GM12872 (cell line): ENCODE measurements around the gene NFX1.

Experiments used
- CTCF ChIP-seq: IDR thresholded peaks from 3 replicates; pipeline ENCODE4 v1.5.1; 2011; ENCODE audit warnings: low read depth, mild to moderate bottlenecking, low read length, moderate library complexity; ENCODE audit not compliant: insufficient read depth

Gene NFX1

GRCh38 chr9:33414268-33414667 is 124.0 kb downstream of the NFX1 start:
- no peak for TF ChIP-seq CTCF

DNA sequence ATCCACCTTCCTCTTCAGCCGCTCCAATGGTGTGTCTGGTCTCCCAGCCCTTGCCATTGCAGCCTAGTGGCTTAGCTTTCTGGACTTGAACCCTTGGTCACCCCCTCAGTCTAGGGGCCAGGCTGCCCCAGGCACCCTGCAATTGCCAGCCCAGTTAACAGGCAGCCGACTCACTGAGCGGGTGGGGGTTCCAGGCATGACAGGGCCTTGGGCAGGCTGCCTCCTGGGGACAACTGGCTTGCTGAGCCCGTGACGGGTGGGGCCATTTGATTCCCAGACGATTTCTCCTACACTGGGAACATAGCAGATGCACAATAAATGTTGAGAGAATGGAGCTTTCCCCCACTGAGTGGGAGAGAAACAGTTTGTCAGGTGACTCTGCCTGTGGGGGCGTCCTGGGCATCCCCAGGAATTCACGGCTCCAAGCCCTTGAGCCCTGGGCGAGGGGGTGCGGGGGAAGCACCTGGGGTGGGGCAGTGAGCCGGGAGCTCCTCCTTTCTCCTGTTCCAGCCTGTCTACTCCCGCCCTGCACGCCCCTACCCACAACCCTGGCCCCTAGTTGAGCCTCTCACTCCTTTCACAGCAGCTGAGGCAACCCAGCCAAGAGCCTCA is 124.7 kb downstream of the NFX1 start:
- no peak for TF ChIP-seq CTCF

DNA sequence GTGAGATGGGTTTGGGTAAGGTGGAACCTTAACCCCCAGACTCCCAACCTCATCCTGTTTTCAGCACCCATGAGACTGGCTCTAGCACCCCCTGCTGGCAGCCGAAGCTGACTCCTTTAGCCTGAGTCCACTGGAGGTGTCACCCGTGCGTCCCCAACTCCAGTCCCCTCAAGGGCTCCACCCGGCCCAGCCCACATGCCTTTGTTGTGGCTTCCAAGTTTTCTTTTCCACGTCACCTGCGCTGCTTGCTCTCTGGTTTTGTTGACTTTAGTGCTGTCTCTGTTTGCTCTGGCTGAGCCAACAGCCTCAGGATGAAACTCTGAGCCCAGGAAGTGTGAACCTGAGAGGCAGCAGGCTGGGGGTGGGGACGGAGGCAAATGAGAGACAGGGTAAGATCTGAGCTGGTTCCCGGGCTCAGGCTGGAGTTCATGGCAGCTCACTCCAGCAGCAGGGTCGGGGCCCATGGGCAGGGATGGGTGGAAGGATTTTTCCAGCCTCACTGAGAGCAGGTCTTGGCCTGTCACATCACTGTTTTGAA is 125.3 kb downstream of the NFX1 start:
- peak; percentile 91 for TF ChIP-seq CTCF

GRCh38 chr9:33416996-33417395 is 126.7 kb downstream of the NFX1 start:
- TF ChIP-seq CTCF: no peak

- no peak for TF ChIP-seq CTCF
Observed at GRCh38 chr9:33418090-33418489, 127.8 kb downstream of the NFX1 start.

GRCh38 chr9:33419708-33420303 is 129.5 kb downstream of the NFX1 start:
- TF ChIP-seq CTCF: no peak
